SK-N-SH (cell line): ENCODE measurements around the gene ZBTB47. TPM values are rescaled to one million over a fixed set of nuclear protein-coding genes. Genes with fewer than 3 reads are reported as not detected.
A peak's percentile ranks its signal among the peaks of the same experiment; 100 is the strongest.

ENCODE experiments used
- CTCF ChIA-PET: fragments of 300-600, 350-600 bp; formaldehyde crosslinking; extraction: SDS; loops from one replicate; lab custom pipeline; 2021; lab: Yijun Ruan, JAX
- POLR2A ChIA-PET: fragments of 350-600 bp; sonication (Branson Sonifier 250); formaldehyde crosslinking; extraction: SDS; loops from one replicate; lab custom pipeline; 2020; ENCODE audit warnings: antibody characterized with exemption, inconsistent platforms; lab: Yijun Ruan, JAX
- DNase-seq: peaks from one replicate; pipeline ENCODE4 v3.0.0; 2012
- H2AFZ ChIP-seq: fragments of 200-600 bp; sonication (generic); 2 replicates; pipeline ENCODE4 v1.8.1; 2016; ENCODE audit warnings: antibody characterized with exemption, mild to moderate bottlenecking, low read depth
- H3F3A ChIP-seq: fragments of 200-600 bp; sonication (generic); replicated peaks from 2 replicates; pipeline ENCODE3; 2016; ENCODE audit warnings: antibody characterized with exemption, mild to moderate bottlenecking; ENCODE audit not compliant: insufficient read depth
- H3K27ac ChIP-seq, 2 experiments: fragments of 200-500 bp in 1 of 2; fragments of 200-600 bp in 1 of 2; sonication (Bioruptor generic) in 1 of 2; sonication (generic), shearing (Covaris generic) in 1 of 2; 2 replicates each; pipeline versions ENCODE4 v1.5.1 to v1.6.1; 2014 to 2016; ENCODE audit warnings: low read depth in 2 of 2, inconsistent platforms in 1 of 2, low read length in 1 of 2, mild to moderate bottlenecking in 1 of 2, mixed read lengths in 1 of 2
- H3K27me3 ChIP-seq: fragments of 200-600 bp; sonication (generic), shearing (Covaris generic); 2 replicates; pipeline ENCODE4 v1.6.1; 2016; ENCODE audit warnings: mixed run types; ENCODE audit not compliant: insufficient read depth
- H3K36me3 ChIP-seq, 2 experiments: fragments of 200-500 bp in 1 of 2; fragments of 200-600 bp in 1 of 2; sonication (Bioruptor generic) in 1 of 2; sonication (generic) in 1 of 2; replicated peaks in 1 of 2; 2 replicates each; pipeline versions ENCODE3 to v1.5.1; 2014 to 2016; ENCODE audit warnings: low read length in 1 of 2, mild to moderate bottlenecking in 1 of 2; ENCODE audit not compliant: insufficient read depth in 2 of 2, control insufficient read depth in 1 of 2
- H3K4me1 ChIP-seq, 2 experiments: fragments of 200-500 bp in 1 of 2; fragments of 200-600 bp in 1 of 2; sonication (Bioruptor generic) in 1 of 2; sonication (generic), shearing (Covaris generic) in 1 of 2; 2 replicates each; pipeline versions ENCODE4 v1.5.1 to v1.6.1; 2014 to 2016; ENCODE audit warnings: low read depth in 1 of 2, low read length in 1 of 2, mixed run types in 1 of 2; ENCODE audit not compliant: insufficient read depth in 2 of 2, control insufficient read depth in 1 of 2
- H3K4me2 ChIP-seq: fragments of 200-600 bp; sonication (generic), shearing (Covaris generic); 2 replicates; pipeline ENCODE4 v1.6.1; 2017; ENCODE audit warnings: mixed run types
- H3K4me3 ChIP-seq, 2 experiments: fragments of 200-500 bp in 1 of 2; fragments of 200-600 bp in 1 of 2; sonication (Bioruptor generic) in 1 of 2; sonication (generic), shearing (Covaris generic) in 1 of 2; 2 replicates each; pipeline versions ENCODE4 v1.5.1 to v1.8.1; 2014 to 2016; ENCODE audit warnings: low read depth in 2 of 2, inconsistent platforms in 1 of 2, low read length in 1 of 2, mild to moderate bottlenecking in 1 of 2, mixed read lengths in 1 of 2, moderate library complexity in 1 of 2
- H3K79me2 ChIP-seq: fragments of 200-600 bp; sonication (generic); 2 replicates; pipeline ENCODE4 v1.8.1; 2017; ENCODE audit warnings: mild to moderate bottlenecking; ENCODE audit not compliant: insufficient read depth
- H3K9ac ChIP-seq: fragments of 200-600 bp; sonication (generic); 2 replicates; pipeline ENCODE4 v1.6.1; 2017; ENCODE audit warnings: mixed run types
- H3K9me2 ChIP-seq: fragments of 200-600 bp; sonication (generic); 2 replicates; pipeline ENCODE4 v1.6.1; 2017; ENCODE audit warnings: mixed run types
- H3K9me3 ChIP-seq: fragments of 200-600 bp; sonication (generic); 2 replicates; pipeline ENCODE4 v1.6.1; 2017; ENCODE audit warnings: mixed run types, mild to moderate bottlenecking, moderate library complexity
- H4K20me1 ChIP-seq: fragments of 200-600 bp; sonication (generic); 2 replicates; pipeline ENCODE4 v1.6.1; 2017; ENCODE audit warnings: mild to moderate bottlenecking, mixed run types; ENCODE audit not compliant: insufficient read depth
- ELF1 ChIP-seq: IDR thresholded peaks from 2 replicates; pipeline ENCODE4 v1.4.0; 2012
- FOSL2 ChIP-seq: IDR thresholded peaks from 2 replicates; pipeline ENCODE4 v1.4.0; 2012; ENCODE audit warnings: low read depth, mild to moderate bottlenecking, moderate library complexity, borderline replicate concordance
- NFIC ChIP-seq: IDR thresholded peaks from 2 replicates; pipeline ENCODE4 v1.4.0; 2012; ENCODE audit warnings: borderline replicate concordance
- NRF1 ChIP-seq: IDR thresholded peaks from 2 replicates; pipeline ENCODE4 v1.6.1; 2012; ENCODE audit warnings: low read depth, mild to moderate bottlenecking, low read length
- RFX5 ChIP-seq: IDR thresholded peaks from 2 replicates; pipeline ENCODE4 v1.6.1; 2012; ENCODE audit warnings: mild to moderate bottlenecking, improper control_type of control experiment, low read length
- SMC3 ChIP-seq: IDR thresholded peaks from 2 replicates; pipeline ENCODE4 v1.6.1; 2012; ENCODE audit warnings: low read depth, low read length, improper control_type of control experiment
- TCF12 ChIP-seq: IDR thresholded peaks from 2 replicates; pipeline ENCODE4 v1.4.0; 2012
- TEAD4 ChIP-seq: IDR thresholded peaks from 2 replicates; pipeline ENCODE4 v1.4.0; 2012; ENCODE audit warnings: mild to moderate bottlenecking, borderline replicate concordance; ENCODE audit not compliant: insufficient read depth
- WGBS: methylation state at CpG from one replicate; pipeline ENCODE4 v1.1.6; 2017; ENCODE audit warnings: low lambda C conversion rate; 5-methylcytosine and 5-hydroxymethylcytosine counted together
- polyA plus RNA-seq, 3 experiments: library from polyadenylated mRNA; depleted of rRNA; stranded (reverse); fragments of >200 nt; gene quantifications; 2 replicates each; pipeline ENCODE4 v1.2.3, GENCODE V29; 2012
- TF ChIP-seq, protein P1 (sequence below): IDR thresholded peaks from 2 replicates; pipeline ENCODE4 v1.4.0; 2012; ENCODE audit warnings: low read depth, borderline replicate concordance
- TF ChIP-seq, protein P2 (sequence below): IDR thresholded peaks from 2 replicates; pipeline ENCODE4 v1.4.0; 2012; ENCODE audit warnings: low read depth
- TF ChIP-seq, protein P3 (sequence below): fragments of 200-600 bp; sonication (generic); IDR thresholded peaks from 2 replicates; pipeline ENCODE4 v1.6.1; 2017; ENCODE audit warnings: antibody characterized with exemption, mild to moderate bottlenecking, moderate library complexity

The ZBTB47 gene
- polyA plus RNA-seq, 1 of the 3 experiments (the other 2 are of a cell fraction), result 9.9 TPM

DNA sequence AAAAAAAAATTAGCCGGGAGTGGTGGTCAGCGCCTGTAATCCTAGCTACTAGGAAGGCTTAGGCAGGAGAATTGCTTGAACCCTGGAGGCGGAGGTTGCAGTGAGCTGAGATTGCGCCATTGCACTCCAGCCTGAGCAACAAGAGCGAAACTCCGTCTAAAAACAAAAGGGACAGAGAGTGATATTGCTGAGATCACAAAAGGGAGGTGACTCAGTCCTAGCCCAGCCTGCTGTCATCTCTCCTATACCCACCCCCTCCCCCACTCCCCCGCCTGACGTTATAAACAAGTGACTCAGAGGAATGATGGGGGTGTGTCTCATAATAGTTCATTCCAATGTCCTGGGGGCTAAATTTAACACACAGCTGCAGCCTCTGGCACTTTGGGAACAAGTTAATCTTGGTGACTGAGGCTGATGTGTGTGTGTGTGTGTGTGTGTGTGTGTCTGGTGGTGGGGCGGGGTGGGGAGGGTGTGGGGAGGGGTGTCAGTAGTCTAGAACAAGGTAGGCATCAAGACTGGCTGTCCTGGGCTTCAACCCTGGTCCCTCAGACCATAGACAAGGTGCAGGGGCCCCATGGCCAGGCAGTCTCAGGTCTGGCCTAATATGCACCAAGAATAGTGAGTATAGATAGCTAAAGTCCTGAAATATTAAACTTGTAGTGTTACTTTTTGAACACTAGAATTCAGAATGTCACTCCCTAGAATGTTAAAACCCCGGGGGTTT lies 30.5 kb downstream of the ZBTB47 start:
- Histone ChIP-seq H3K4me2 (no peak overlapping the region), H3K9me3 (no peaks in the 10 kb centered on the region), H3K4me3 (no peak overlapping the region), H3K9me2 (no peaks in the 10 kb centered on the region), H3K27me3 (peaks cover 19% of the 10 kb centered on the region; the same call in 1 of the 2 replicates), H3K4me1 (no peaks in the 10 kb centered on the region; a peak in 1 of 4 replicates), H3K36me3 (no peaks in the 10 kb centered on the region), H3K27ac (no peak overlapping the region), H3K79me2 (no peaks in the 10 kb centered on the region), H3F3A (no peaks in the 10 kb centered on the region), H2AFZ (no peak overlapping the region), H3K9ac (no peak overlapping the region), H4K20me1 (no peaks in the 10 kb centered on the region)
- DNase-seq, result no peak
- CTCF ChIA-PET, result interaction anchor here (0.7 kb wide), 1 partner anchor 426 kb away, joined by 3 read pairs; no protein-coding TSS in a partner anchor
- POLR2A ChIA-PET, result no interaction called here
- TF ChIP-seq FOSL2, result peak; percentile 32; the same call in 1 of the 2 replicates
- TF ChIP-seq SMC3, result no peak
- WGBS, result 62% methylated on average over 9 of the region's 10 CpGs

DNA sequence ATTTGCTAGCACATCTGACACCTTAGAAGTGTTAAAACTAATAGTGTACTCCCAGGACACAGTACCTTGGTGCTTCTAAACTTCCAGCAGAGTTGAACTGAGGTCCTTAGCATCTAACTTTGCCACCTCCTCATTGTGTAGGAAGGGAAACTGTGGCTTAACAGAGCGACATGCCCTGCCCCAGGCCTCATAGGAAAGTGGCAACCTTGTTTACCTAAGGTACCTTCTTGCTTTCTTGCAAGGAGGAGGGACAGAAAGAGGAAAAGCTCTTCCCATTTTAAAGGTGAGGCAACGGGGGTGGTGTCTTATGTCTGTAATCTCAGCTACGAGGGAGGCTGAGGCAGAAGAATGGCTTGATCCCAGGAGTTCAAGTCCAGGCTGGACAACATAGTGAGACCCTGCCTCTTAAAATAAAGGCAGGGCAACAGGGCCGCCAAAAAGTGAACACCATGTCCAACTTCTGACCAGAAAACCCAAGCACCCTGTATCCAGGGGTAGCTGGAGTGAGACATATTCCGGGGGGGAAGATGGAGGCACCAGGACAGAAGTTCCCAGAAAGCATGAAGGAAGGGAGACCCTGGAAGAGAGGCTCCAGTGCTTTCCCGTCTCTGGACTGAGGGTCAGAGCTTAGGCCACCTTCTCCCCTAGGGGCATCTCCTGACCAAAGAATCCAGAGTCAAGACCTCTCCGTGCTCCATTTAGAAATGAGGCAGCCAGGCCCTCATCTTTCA lies 31.3 kb downstream of the ZBTB47 start:
- no peaks in the 10 kb centered on the region for H4K20me1 ChIP-seq
- no peaks in the 10 kb centered on the region for H3K36me3 ChIP-seq
- WGBS, result 87% methylated on average over 6 of the region's 7 CpGs

More for the DNA sequence above, 31.3 kb downstream of the ZBTB47 start:
- Histone ChIP-seq H3K9ac (no peak overlapping the region), H3K4me2 (no peak overlapping the region), H3K79me2 (no peaks in the 10 kb centered on the region), H3F3A (no peaks in the 10 kb centered on the region), H3K27ac (no peak overlapping the region), H3K9me3 (no peaks in the 10 kb centered on the region), H3K4me1 (no peaks in the 10 kb centered on the region; a peak in 1 of 4 replicates), H3K27me3 (peaks cover 19% of the 10 kb centered on the region; the same call in 1 of the 2 replicates), H3K9me2 (no peaks in the 10 kb centered on the region), H2AFZ (no peak overlapping the region), H3K4me3 (no peak overlapping the region)
- DNase-seq, result no peak
- ChIA-PET CTCF (interaction anchor here (0.6 kb wide), 1 partner anchor 95 kb away, joined by 3 read pairs; no protein-coding TSS in a partner anchor), POLR2A (no interaction called here)
- TF ChIP-seq RFX5 (no peak), TCF12 (no peak), NFIC (no peak), ELF1 (no peak), NRF1 (no peak), TEAD4 (no peak)
- TF ChIP-seq, protein P1, sequence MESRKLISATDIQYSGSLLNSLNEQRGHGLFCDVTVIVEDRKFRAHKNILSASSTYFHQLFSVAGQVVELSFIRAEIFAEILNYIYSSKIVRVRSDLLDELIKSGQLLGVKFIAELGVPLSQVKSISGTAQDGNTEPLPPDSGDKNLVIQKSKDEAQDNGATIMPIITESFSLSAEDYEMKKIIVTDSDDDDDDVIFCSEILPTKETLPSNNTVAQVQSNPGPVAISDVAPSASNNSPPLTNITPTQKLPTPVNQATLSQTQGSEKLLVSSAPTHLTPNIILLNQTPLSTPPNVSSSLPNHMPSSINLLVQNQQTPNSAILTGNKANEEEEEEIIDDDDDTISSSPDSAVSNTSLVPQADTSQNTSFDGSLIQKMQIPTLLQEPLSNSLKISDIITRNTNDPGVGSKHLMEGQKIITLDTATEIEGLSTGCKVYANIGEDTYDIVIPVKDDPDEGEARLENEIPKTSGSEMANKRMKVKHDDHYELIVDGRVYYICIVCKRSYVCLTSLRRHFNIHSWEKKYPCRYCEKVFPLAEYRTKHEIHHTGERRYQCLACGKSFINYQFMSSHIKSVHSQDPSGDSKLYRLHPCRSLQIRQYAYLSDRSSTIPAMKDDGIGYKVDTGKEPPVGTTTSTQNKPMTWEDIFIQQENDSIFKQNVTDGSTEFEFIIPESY, result no peak
- TF ChIP-seq, protein P2, sequence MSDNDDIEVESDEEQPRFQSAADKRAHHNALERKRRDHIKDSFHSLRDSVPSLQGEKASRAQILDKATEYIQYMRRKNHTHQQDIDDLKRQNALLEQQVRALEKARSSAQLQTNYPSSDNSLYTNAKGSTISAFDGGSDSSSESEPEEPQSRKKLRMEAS, result no peak
- TF ChIP-seq, protein P3, sequence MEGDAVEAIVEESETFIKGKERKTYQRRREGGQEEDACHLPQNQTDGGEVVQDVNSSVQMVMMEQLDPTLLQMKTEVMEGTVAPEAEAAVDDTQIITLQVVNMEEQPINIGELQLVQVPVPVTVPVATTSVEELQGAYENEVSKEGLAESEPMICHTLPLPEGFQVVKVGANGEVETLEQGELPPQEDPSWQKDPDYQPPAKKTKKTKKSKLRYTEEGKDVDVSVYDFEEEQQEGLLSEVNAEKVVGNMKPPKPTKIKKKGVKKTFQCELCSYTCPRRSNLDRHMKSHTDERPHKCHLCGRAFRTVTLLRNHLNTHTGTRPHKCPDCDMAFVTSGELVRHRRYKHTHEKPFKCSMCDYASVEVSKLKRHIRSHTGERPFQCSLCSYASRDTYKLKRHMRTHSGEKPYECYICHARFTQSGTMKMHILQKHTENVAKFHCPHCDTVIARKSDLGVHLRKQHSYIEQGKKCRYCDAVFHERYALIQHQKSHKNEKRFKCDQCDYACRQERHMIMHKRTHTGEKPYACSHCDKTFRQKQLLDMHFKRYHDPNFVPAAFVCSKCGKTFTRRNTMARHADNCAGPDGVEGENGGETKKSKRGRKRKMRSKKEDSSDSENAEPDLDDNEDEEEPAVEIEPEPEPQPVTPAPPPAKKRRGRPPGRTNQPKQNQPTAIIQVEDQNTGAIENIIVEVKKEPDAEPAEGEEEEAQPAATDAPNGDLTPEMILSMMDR, result no peak
